Epithelial cell of esophagus (primary cell): ENCODE data around the gene ETFA.

Experiments used
- DNase-seq: peaks from one replicate; pipeline ENCODE4 v3.0.0; 2010; ENCODE audit warnings: low read depth
- H3K4me3 ChIP-seq: 2 replicates; pipeline ENCODE4 v1.5.1; 2011; ENCODE audit warnings: mild to moderate bottlenecking, low read length, control low read depth
- CTCF ChIP-seq: IDR thresholded peaks from 2 replicates; pipeline ENCODE4 v1.5.1; 2011; ENCODE audit warnings: low read depth, mild to moderate bottlenecking, low read length, control low read depth, inconsistent platforms; ENCODE audit not compliant: insufficient read depth; ENCODE audit errors: missing control alignments

The ETFA gene

GRCh38 chr15:76177491-76178040, 133.7 kb downstream of the ETFA start:
- no peak for TF ChIP-seq CTCF
- DNase-seq, result peak; percentile 87
- H3K4me3 ChIP-seq, result no peak overlapping the region

- no peak for DNase-seq
- no peak overlapping the region for H3K4me3 ChIP-seq
- no peak for TF ChIP-seq CTCF
Measured at GRCh38 chr15:76176487-76177085, 134.7 kb downstream of the ETFA start.

GRCh38 chr15:76176059-76176458, 135.2 kb downstream of the ETFA start:
- no peak for TF ChIP-seq CTCF
- no peak for DNase-seq
- H3K4me3 ChIP-seq, result no peak overlapping the region

- DNase-seq, result no peak
- no peak overlapping the region for H3K4me3 ChIP-seq
- TF ChIP-seq CTCF, result no peak
Measured at GRCh38 chr15:76175442-76175841, 135.8 kb downstream of the ETFA start.

- no peak overlapping the region for H3K4me3 ChIP-seq
- no peak for DNase-seq
- no peak for TF ChIP-seq CTCF
Measured at GRCh38 chr15:76174654-76175053, 136.6 kb downstream of the ETFA start.

GRCh38 chr15:76173317-76173834, 137.9 kb downstream of the ETFA start:
- TF ChIP-seq CTCF, result no peak
- H3K4me3 ChIP-seq, result no peak overlapping the region
- DNase-seq, result no peak

- H3K4me3 ChIP-seq, result no peak overlapping the region
- no peak for TF ChIP-seq CTCF
- DNase-seq, result no peak
Measured at GRCh38 chr15:76172782-76173181, 138.5 kb downstream of the ETFA start.
